Endothelial cell of umbilical vein (primary cell): ENCODE data around the gene FHIT. TPM values are rescaled to one million over a fixed set of nuclear protein-coding genes. Genes with fewer than 3 reads are reported as not detected.

Experiments
- BruUV-seq: library from RNA; stranded (reverse); fragments of 400-500 nt; replicated peaks from 2 replicates; lab custom pipeline; 2021; lab: Mats Ljungman, UMichigan
- CTCF ChIA-PET: fragments of 300-600, 350-600 bp; sonication (Branson Sonifier 250); formaldehyde crosslinking; loops from one replicate; lab custom pipeline; 2021; ENCODE audit warnings: antibody characterized with exemption, inconsistent platforms; lab: Charles Lee
- POLR2A ChIA-PET: fragments of 300-600, 350-600 bp; sonication (Branson Sonifier 250); formaldehyde crosslinking; loops from one replicate; lab custom pipeline; 2021; ENCODE audit warnings: antibody characterized with exemption, inconsistent platforms; lab: Charles Lee
- DNase-seq: peaks from one replicate; pipeline ENCODE4 v3.0.0-alpha.2; 2011; ENCODE audit warnings: low read depth, low spot score
- FAIRE-seq: peaks from 2 replicates; lab custom pipeline; 2011; peaks lifted over from hg19 to GRCh38; lab: Jason Lieb, UNC
- H2AFZ ChIP-seq: 2 replicates; pipeline ENCODE4 v1.6.0; 2012; ENCODE audit warnings: low read depth, low read length, control low read depth, inconsistent platforms
- H3K27ac ChIP-seq: 2 replicates; pipeline ENCODE4 v1.5.1; 2011; ENCODE audit warnings: low read depth, mild to moderate bottlenecking, control low read depth, low read length, moderate library complexity; ENCODE audit not compliant: insufficient read depth
- H3K27me3 ChIP-seq, 2 experiments: 2 replicates each; pipeline versions ENCODE4 v1.6.0 to v1.6.1; 2011; ENCODE audit warnings: low read length in 2 of 2, mixed read lengths in 1 of 2; ENCODE audit not compliant: control insufficient read depth in 2 of 2, insufficient read depth in 2 of 2
- H3K36me3 ChIP-seq, 2 experiments: 2 replicates in 1 of 2; 3 replicates in 1 of 2; pipeline ENCODE4 v1.5.1; 2011; ENCODE audit warnings: low read length in 2 of 2, mild to moderate bottlenecking in 1 of 2, moderate library complexity in 1 of 2; ENCODE audit not compliant: control insufficient read depth in 2 of 2, insufficient read depth in 2 of 2; ENCODE audit errors: extremely low read depth in 1 of 2
- H3K4me1 ChIP-seq: 3 replicates; pipeline ENCODE4 v1.5.1; 2011; ENCODE audit warnings: mild to moderate bottlenecking, low read length; ENCODE audit not compliant: control insufficient read depth, insufficient read depth; ENCODE audit errors: extremely low read depth
- H3K4me2 ChIP-seq: 2 replicates; pipeline ENCODE4 v1.6.1; 2011; ENCODE audit warnings: low read length, control low read depth, mixed read lengths; ENCODE audit not compliant: insufficient read depth
- H3K4me3 ChIP-seq, 3 experiments: fragments of 200-600 bp in 1 of 3; sonication (generic), shearing (Covaris generic) in 1 of 3; replicated peaks in 1 of 3; 2 replicates each; pipeline ENCODE4 v1.5.1; 2011 to 2016; ENCODE audit warnings: control low read depth in 3 of 3, low read length in 3 of 3, mild to moderate bottlenecking in 2 of 3, inconsistent platforms in 1 of 3, low read depth in 1 of 3, moderate library complexity in 1 of 3; ENCODE audit not compliant: insufficient read depth in 1 of 3
- H3K79me2 ChIP-seq: 2 replicates; pipeline ENCODE4 v1.6.0; 2012; ENCODE audit warnings: low read length, inconsistent platforms; ENCODE audit not compliant: control insufficient read depth, insufficient read depth
- H3K9ac ChIP-seq: replicated peaks from 2 replicates; pipeline ENCODE3; 2011; ENCODE audit warnings: low read length, control low read depth; ENCODE audit not compliant: insufficient read depth; ENCODE audit errors: extremely low read depth
- H3K9me1 ChIP-seq: replicated peaks from 3 replicates; pipeline ENCODE4 v1.6.0; 2011; ENCODE audit warnings: mild to moderate bottlenecking, low read length; ENCODE audit not compliant: control insufficient read depth, insufficient read depth; ENCODE audit errors: extremely low read depth
- H3K9me3 ChIP-seq: replicated peaks from 2 replicates; pipeline ENCODE4 v1.5.1; 2012; ENCODE audit warnings: low read length, inconsistent platforms; ENCODE audit not compliant: control insufficient read depth, insufficient read depth
- H4K20me1 ChIP-seq: replicated peaks from 2 replicates; pipeline ENCODE3; 2011; ENCODE audit warnings: mild to moderate bottlenecking, low read length; ENCODE audit not compliant: control insufficient read depth, insufficient read depth; ENCODE audit errors: extremely low read depth
- FOS ChIP-seq: IDR thresholded peaks from 2 replicates; pipeline ENCODE4 v1.6.1; 2011; ENCODE audit warnings: mild to moderate bottlenecking, low read length, moderate library complexity, borderline replicate concordance; ENCODE audit not compliant: insufficient read depth
- GATA2 ChIP-seq: IDR thresholded peaks from 2 replicates; pipeline ENCODE4 v1.7.0; 2011; ENCODE audit warnings: low read depth, mild to moderate bottlenecking, moderate library complexity, mixed read lengths, low read length; ENCODE audit not compliant: insufficient read length, insufficient read depth
- JUN ChIP-seq: IDR thresholded peaks from 2 replicates; pipeline ENCODE4 v1.6.1; 2011; ENCODE audit warnings: borderline replicate concordance, low read depth; ENCODE audit not compliant: insufficient read length, insufficient read depth
- MYC ChIP-seq: IDR thresholded peaks from one replicate; pipeline ENCODE4 v1.6.1; 2011; ENCODE audit warnings: mild to moderate bottlenecking, low read depth, low read length
- POLR2A ChIP-seq: IDR thresholded peaks from 2 replicates; pipeline ENCODE4 v1.6.1; 2012; ENCODE audit warnings: low read depth, mild to moderate bottlenecking, control low read depth, low read length
- POLR2AphosphoS5 ChIP-seq: IDR thresholded peaks from 2 replicates; pipeline ENCODE4 v1.6.1; 2012; ENCODE audit warnings: low read depth, mild to moderate bottlenecking, control low read depth, low read length, moderate library complexity; ENCODE audit not compliant: insufficient read depth
- dilution Hi-C: fragments of 300-500 bp; cut with MboI; formaldehyde crosslinking; loops from one replicate; pipeline ENCODE4 v1.15.0; 2019; ENCODE audit warnings: low sequenced_read_pairs; ENCODE audit not compliant: extremely low pct_ligation_motif_present
- intact Hi-C: fragments of 100-400 bp; cut with micrococcal nuclease; formaldehyde crosslinking; loops from one replicate; pipeline ENCODE4 v1.10.0; 2022
- polyA plus RNA-seq, 4 experiments: library from polyadenylated mRNA; depleted of rRNA in 3 of 4; stranded (reverse) in 3 of 4; unstranded in 1 of 4; fragments of >200 nt; gene quantifications; 2 replicates each; pipeline versions ENCODE4 v1.2.1 to v1.2.3, GENCODE V29; 2011 to 2012; ENCODE audit warnings: missing spikeins in 1 of 4
- total RNA-seq: library from RNA; stranded (reverse); gene quantifications from 2 replicates; pipeline ENCODE4 v1.2.3, GENCODE V29; 2021
- TF ChIP-seq, protein P1 (sequence below): IDR thresholded peaks from 2 replicates; pipeline ENCODE4 v1.6.1; 2011; ENCODE audit not compliant: insufficient read depth, insufficient read length
- TF ChIP-seq, protein P2 (sequence below), 2 donors: IDR thresholded peaks; 1 replicate in 1 of 2; 2 replicates in 1 of 2; pipeline ENCODE4 v1.5.1; 2011; ENCODE audit warnings: low read length in 2 of 2, mild to moderate bottlenecking in 2 of 2, moderate library complexity in 2 of 2, control low read depth in 1 of 2, inconsistent platforms in 1 of 2, low read depth in 1 of 2; ENCODE audit not compliant: insufficient read depth in 1 of 2; ENCODE audit errors: extremely low read depth in 1 of 2

The FHIT gene
- total and polyA plus RNA-seq, 2 donors (not counting 3 experiments of a cell fraction or from before 2014, with no cell fraction given), result 0.47 to 2.2 TPM

DNA sequence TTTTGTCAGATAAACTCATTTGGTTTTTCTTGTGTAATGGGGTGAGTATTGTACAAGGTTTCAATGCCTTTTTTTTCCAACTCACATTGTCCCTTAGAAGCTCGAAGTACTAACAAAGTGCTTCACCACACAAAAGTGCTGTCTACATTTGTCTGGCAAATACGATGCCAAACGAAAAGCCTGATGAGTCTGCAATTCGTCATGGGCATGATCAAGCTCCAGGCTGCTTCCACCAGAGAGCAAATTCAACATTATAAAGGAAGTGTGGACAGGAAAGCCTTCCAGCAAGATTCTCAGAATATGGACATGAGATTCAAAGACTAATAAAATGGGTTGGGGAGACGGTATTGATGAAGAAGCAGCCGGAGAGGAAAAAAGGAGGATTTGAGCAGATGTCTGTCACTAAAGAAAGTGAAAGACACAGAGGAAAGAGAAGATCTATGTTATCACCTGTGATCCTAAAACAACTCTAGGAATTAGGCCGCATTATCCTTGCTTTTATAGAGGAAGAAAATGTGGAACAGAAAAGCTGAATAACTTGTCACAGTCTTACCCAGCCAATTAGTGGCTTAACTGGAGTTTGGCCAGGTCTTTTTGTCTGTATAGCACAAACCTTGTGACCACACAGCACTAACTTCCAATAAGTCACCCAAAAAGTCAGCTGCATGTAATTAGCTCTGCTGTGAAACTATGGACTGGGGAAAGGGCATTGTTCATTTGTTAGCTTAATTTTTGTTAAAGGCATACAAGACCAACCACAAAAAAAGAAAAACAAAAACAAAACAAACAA is 494.8 kb downstream of the FHIT start:
- dilution Hi-C loops, result no loop called here
- no peak overlapping the region for H3K4me2 ChIP-seq

More for the DNA sequence above, 494.8 kb downstream of the FHIT start:
- intact Hi-C loops, result no loop called here
- Histone ChIP-seq H2AFZ (no peak overlapping the region), H3K27me3 (no peaks in the 10 kb centered on the region), H3K9me3 (peaks cover 2% of the 10 kb centered on the region), H3K36me3 (no peaks in the 10 kb centered on the region), H3K27ac (no peak overlapping the region), H3K4me1 (no peaks in the 10 kb centered on the region), H3K4me3 (no peak overlapping the region), H3K79me2 (no peaks in the 10 kb centered on the region), H3K9ac (no peak overlapping the region), H3K9me1 (no peaks in the 10 kb centered on the region), H4K20me1 (no peaks in the 10 kb centered on the region)
- DNase-seq (no peak), FAIRE-seq (no peak)
- TF ChIP-seq FOS, result no peak
- no peak for TF ChIP-seq JUN
- TF ChIP-seq, protein P1, sequence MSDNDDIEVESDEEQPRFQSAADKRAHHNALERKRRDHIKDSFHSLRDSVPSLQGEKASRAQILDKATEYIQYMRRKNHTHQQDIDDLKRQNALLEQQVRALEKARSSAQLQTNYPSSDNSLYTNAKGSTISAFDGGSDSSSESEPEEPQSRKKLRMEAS, result no peak
- TF ChIP-seq MYC, result no peak
- TF ChIP-seq POLR2A, result no peak
- TF ChIP-seq, protein P2, sequence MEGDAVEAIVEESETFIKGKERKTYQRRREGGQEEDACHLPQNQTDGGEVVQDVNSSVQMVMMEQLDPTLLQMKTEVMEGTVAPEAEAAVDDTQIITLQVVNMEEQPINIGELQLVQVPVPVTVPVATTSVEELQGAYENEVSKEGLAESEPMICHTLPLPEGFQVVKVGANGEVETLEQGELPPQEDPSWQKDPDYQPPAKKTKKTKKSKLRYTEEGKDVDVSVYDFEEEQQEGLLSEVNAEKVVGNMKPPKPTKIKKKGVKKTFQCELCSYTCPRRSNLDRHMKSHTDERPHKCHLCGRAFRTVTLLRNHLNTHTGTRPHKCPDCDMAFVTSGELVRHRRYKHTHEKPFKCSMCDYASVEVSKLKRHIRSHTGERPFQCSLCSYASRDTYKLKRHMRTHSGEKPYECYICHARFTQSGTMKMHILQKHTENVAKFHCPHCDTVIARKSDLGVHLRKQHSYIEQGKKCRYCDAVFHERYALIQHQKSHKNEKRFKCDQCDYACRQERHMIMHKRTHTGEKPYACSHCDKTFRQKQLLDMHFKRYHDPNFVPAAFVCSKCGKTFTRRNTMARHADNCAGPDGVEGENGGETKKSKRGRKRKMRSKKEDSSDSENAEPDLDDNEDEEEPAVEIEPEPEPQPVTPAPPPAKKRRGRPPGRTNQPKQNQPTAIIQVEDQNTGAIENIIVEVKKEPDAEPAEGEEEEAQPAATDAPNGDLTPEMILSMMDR (IDR thresholded peaks at IDR 0.05; ENCODE audit: extremely low read depth in 1 of 2, insufficient read depth in 1 of 2, low read depth in 1 of 2, low read length in 2 of 2), result no peak
- no peak for TF ChIP-seq POLR2AphosphoS5
- TF ChIP-seq GATA2, result no peak
- no TSS peak for BruUV-seq
- POLR2A ChIA-PET, result no interaction called here
- CTCF ChIA-PET, result no interaction called here
